ENCODE data around the gene EIF4G1. TPM values are rescaled to one million over a fixed set of nuclear protein-coding genes. Genes with fewer than 3 reads are reported as not detected.

Gene EIF4G1
- total RNA-seq, 1 experiment from 2014 or later = 532 TPM

DNA sequence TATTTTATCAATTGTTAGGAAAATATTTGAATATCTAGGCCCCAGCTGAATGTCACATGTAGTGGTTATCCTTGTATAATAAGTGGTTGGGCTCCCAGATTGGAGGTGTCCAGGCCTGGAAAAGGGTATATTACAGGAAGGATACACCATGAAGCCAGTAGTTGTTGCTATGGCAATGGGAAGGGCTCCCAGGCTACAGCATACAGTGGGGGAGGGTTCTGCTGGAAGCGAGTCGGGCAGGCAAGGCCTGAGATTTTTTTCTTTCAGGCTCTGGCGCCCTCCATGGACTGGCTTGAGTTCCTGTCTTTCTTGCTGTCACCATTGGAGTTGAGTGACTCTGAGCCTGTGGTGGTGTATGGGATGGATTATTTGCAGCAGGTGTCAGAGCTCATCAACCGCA lies 29.7 kb upstream of the EIF4G1 start:
- DNase-seq = peak; percentile 88
- H3K79me1 ChIP-seq (ENCODE audit: insufficient read depth, low read depth, low read length, poor library complexity, severe bottlenecking) = no peaks in the 10 kb centered on the region
- no peak overlapping the region for H2BK20ac ChIP-seq (ENCODE audit: low read depth, low read length, poor library complexity, severe bottlenecking)
- no peaks in the 10 kb centered on the region for H3K27me3 ChIP-seq (ENCODE audit: insufficient read depth, low read length)
- H3K18ac ChIP-seq (ENCODE audit: insufficient read length, low read depth, low read length) = no peak overlapping the region
- no peak overlapping the region for H3K56ac ChIP-seq (ENCODE audit: insufficient read length, low read depth, low read length)
- no peaks in the 10 kb centered on the region for H3K9me3 Mint-ChIP-seq
- H3K79me2 ChIP-seq (ENCODE audit: insufficient read depth, low read length) = no peaks in the 10 kb centered on the region
- H3K4me1 Mint-ChIP-seq = peaks cover 0 to 5% of the 10 kb centered on the region in 2 experiments; a peak in 1 of 4 replicates
- no peak overlapping the region for H3K27ac ChIP-seq (ENCODE audit: insufficient read length, low read depth, low read length)
- H4K20me1 ChIP-seq (ENCODE audit: control insufficient read depth, insufficient read depth, insufficient read length) = no peaks in the 10 kb centered on the region
- no peak overlapping the region for H2BK15ac ChIP-seq (ENCODE audit: low read depth, low read length)
- no peak overlapping the region for H4K8ac ChIP-seq (replicated peaks; ENCODE audit: insufficient read length, low read depth, low read length)
- no peak overlapping the region for H3K9ac ChIP-seq (ENCODE audit: extremely low read depth, insufficient read length, low read length)
- H3K14ac ChIP-seq (ENCODE audit: insufficient read depth, low read length) = no peak overlapping the region
- H3K23ac ChIP-seq (ENCODE audit: insufficient read length, low read depth, low read length) = no peak overlapping the region
- no peak overlapping the region for H2BK5ac ChIP-seq (ENCODE audit: insufficient read length, low read length)
- no peak overlapping the region for H3K4me2 ChIP-seq (ENCODE audit: insufficient read depth, insufficient read length, low read length)
- peaks cover 12% of the 10 kb centered on the region for H3K27me3 Mint-ChIP-seq (ENCODE audit: low read depth)
- peak overlapping the region in 1 of 2 experiments; percentile 55; a peak in 2 of 5 replicates for H3K4me3 Mint-ChIP-seq
- WGBS (ENCODE audit: extremely low coverage, insufficient read length, low lambda C conversion rate) = no CpG with 5 or more reads among the region's 4 CpGs
- H3T11ph ChIP-seq (ENCODE audit: low read length) = no peak overlapping the region
- H2AK5ac ChIP-seq (ENCODE audit: insufficient read length, low read length) = no peak overlapping the region
- no peak overlapping the region for H2BK12ac ChIP-seq (ENCODE audit: insufficient read length, low read depth, low read length)
- no peak overlapping the region for H2BK120ac ChIP-seq (ENCODE audit: low read depth, low read length, poor library complexity, severe bottlenecking)
- H3K4me1 ChIP-seq (ENCODE audit: insufficient read depth, low read length) = no peaks in the 10 kb centered on the region
- TF ChIP-seq, protein P1, sequence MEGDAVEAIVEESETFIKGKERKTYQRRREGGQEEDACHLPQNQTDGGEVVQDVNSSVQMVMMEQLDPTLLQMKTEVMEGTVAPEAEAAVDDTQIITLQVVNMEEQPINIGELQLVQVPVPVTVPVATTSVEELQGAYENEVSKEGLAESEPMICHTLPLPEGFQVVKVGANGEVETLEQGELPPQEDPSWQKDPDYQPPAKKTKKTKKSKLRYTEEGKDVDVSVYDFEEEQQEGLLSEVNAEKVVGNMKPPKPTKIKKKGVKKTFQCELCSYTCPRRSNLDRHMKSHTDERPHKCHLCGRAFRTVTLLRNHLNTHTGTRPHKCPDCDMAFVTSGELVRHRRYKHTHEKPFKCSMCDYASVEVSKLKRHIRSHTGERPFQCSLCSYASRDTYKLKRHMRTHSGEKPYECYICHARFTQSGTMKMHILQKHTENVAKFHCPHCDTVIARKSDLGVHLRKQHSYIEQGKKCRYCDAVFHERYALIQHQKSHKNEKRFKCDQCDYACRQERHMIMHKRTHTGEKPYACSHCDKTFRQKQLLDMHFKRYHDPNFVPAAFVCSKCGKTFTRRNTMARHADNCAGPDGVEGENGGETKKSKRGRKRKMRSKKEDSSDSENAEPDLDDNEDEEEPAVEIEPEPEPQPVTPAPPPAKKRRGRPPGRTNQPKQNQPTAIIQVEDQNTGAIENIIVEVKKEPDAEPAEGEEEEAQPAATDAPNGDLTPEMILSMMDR (conservative IDR thresholded peaks at IDR 0.05) = peak; percentile 75
- H3K27ac Mint-ChIP-seq = no peak overlapping the region
- no peak overlapping the region for H3K4ac ChIP-seq (ENCODE audit: low read depth, low read length)
- H3K36me3 Mint-ChIP-seq (ENCODE audit: insufficient read depth in 1 of 3, low read depth in 3 of 3) = no peaks in the 10 kb centered on the region; a peak in 1 of 7 replicates
- no peak overlapping the region for H4K91ac ChIP-seq (ENCODE audit: insufficient read length, low read depth, low read length)
- no peaks in the 10 kb centered on the region for H3K23me2 ChIP-seq (ENCODE audit: insufficient read length, low read depth, low read length, poor library complexity, severe bottlenecking)
- H3K9me3 ChIP-seq (ENCODE audit: control insufficient read depth, low read depth, low read length) = no peaks in the 10 kb centered on the region
- no peak overlapping the region for H2AFZ ChIP-seq (ENCODE audit: low read length)
- H4K5ac ChIP-seq (ENCODE audit: insufficient read length, low read depth, low read length) = no peak overlapping the region
